Erythroblast (primary cell): ENCODE data around the gene CDC25B.

Experiments
- GATA1 ChIP-seq: IDR thresholded peaks from 2 replicates; pipeline ENCODE4 v1.6.1; 2011; ENCODE audit warnings: low read depth, mild to moderate bottlenecking, control low read depth, low read length, moderate library complexity
- POLR2A ChIP-seq: IDR thresholded peaks from 2 replicates; pipeline ENCODE4 v1.6.1; 2011; ENCODE audit warnings: mild to moderate bottlenecking, low read length

- TF ChIP-seq POLR2A (no peak), GATA1 (no peak)
These were observed 18.1 kb upstream of the CDC25B start for GRCh38 chr20:3777716-3778629.
